Embryonic facial prominence (tissue), 1 donor: ENCODE data around the gene UNC45B.
"Not testable (repeated sequence)": the region's sequence is repeated elsewhere in the genome, so short reads cannot be mapped to it uniquely, and the experiment has no call there.

Experiments
- DNase-seq: peaks from one replicate; pipeline ENCODE4 v3.0.0-alpha.2; 2016; ENCODE audit errors: extremely low spot score

UNC45B gene

GRCh38 chr17:35141681-35142466 is 5.7 kb upstream of the UNC45B start, which contains the start of gene NLE1:
Gene NLE1 (minus strand): TSS chr17:35142303. CDS start chr17:35142275, 28 bp downstream.
- peak; percentile 55 for DNase-seq

DNA sequence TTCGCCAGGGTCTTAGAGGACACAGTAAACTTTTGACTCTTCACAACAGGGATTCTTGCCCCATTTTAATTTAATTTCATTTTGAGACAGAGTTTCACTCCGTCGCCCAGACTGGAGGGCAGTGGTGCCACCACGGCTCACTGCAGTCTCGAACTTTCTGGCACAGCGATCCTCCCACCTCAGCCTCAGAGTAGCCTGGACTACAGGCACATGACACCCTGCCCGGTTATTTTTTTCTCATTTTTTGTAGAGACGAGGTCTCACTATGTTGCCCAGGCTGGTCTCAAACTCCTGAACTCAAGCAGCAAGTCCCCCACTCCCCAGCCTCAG is 5.2 kb upstream of the UNC45B start:
- DNase-seq, result no peak

- DNase-seq, result no peak
Measured at GRCh38 chr17:35144840-35145239, 2.8 kb upstream of the UNC45B start.

DNA sequence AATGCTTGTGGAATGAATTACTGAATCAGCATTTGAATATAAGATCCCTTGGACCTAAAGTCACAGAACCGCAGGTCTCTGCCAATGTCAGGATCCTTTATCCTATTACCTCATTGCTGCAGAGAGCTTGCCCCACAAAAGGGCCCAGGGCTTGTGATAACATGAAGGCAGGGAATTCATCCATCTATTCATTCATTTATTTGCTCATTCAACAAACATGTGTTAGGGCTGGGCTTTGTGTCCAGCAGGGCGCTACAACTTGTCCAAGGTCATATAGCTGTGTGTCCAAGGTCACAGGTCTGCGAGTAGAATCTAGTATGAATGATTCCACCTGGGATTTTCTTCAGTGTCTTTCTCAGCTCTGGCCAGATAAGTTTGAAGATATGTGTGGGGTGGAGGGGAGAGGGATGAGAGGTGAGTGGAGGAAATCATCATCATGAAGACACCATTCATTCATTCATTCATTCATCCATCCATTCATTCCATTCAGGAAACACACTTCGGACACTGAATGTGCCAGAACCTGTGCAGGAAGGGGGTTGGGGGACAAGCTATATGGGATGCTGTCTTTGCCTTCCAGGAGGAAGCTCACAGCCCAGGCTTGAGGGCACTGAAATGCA is 1.3 kb upstream of the UNC45B start:
- DNase-seq, result no peak

GRCh38 chr17:35148144-35148543 is 527 bp downstream of the UNC45B start:
- no peak for DNase-seq

GRCh38 chr17:35149941-35150340 is 2.3 kb downstream of the UNC45B start:
- no peak for DNase-seq

- DNase-seq, result not testable (repeated sequence)
Measured at GRCh38 chr17:35151080-35151479, 3.5 kb downstream of the UNC45B start.

DNA sequence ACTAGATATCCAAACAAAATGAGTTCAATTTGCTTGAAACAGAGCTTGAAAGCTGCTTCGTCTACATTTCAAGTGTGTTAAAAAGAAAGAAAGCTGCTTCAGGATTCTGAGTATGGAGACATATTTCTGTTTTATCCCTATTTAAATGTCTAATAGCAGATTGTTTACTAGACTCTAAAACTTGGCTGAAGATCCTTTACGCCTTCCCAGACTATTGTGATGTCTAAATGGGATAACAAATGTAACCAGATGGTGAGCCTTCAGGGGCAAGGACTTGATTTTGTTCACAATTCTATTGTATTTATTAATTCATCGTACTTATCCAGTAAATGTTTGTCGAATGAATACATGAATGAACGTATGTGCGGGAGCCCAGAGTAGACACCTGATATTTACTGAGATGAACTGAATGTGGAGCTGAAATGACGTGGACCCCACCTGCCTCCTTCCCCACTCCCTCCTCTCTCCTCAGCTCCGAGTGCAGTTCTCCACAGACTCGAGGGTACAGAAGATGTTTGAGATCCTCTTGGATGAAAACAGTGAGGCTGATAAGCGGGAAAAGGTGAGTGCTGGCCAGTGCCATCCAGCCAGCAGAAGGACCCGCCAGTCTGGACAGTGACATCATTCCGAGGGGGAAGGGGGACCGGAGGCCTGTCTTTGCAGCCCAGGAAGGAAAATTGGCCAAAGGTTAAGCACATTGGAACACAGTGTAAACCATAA is 5.0 kb downstream of the UNC45B start:
- DNase-seq, result no peak

GRCh38 chr17:35154196-35155165 is 6.9 kb downstream of the UNC45B start:
- DNase-seq, result no peak

DNA sequence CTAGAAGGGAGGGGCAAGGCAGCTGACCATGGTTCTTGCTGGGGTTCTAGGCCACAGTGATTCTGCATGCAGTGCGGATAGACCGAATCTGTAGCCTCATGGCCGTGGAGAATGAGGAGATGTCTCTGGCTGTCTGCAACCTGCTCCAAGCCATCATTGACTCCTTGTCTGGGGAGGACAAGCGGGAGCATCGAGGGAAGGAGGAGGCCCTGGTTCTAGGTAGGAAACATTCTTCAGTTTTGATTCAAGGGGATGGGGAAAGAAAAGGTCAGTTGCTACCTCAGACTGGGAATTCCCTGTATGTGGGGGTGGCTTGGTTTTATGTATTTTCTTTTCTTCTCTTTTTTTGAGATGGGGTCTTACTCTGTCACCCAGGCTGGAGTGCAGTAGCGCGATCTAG is 7.6 kb downstream of the UNC45B start:
- no peak for DNase-seq

DNA sequence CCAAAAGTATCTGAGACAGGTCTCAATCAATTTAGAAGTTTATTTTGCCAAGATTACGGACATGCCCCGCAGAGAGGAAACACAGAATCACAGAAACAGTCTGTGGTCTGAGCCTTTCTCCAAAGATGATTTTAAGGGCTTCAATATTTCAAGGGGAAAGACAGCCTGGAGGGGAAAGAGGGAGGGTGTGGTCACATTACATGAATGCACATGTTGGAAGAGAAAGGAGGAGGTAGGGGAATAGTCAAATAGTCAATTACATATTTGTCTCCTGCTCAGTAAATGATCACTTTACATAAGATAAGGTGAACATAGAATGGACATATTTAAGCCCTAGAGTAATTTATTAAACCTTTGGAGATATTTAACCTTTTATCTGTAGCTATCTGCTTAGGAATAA is 12.3 kb downstream of the UNC45B start:
- no peak for DNase-seq

DNA sequence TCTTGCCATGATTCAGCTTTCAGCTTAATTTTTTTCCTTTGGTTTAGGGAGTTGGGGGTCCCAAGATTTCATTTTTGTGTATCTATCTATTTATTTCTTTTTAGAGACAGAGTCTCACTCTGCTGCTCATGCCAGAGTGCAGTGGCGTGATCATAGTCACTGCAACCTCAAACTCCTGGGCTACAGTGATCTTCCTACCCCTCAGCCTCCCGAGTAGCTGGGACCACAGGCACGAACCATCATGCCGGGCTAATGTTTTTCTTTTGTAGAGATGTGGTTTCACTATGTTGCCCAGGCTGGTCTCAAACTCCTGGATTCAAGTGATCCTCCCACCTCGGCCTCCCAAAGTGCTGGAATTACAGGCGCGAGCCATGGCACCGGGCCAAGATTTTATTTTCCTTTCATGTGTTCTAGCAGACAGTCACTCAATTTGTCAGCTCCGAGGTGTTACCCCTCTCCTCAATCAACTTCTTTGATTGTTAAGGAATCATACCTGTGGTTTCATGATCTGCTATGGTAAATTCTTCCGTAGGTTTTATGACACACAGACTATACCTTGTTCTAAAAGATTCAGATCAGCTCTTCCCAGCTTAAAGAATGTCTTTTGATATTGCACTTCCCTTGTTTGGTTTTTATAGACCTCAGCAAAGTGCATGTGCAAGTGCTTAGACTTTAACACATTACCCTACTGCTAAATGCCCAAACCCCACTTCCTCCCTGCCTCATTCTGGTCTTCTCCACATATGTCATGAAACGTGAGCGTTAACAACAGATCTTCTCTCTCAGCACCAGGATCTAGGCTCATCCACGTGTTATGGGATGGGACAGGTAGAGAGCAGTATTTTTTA is 13.0 kb downstream of the UNC45B start:
- no peak for DNase-seq

DNA sequence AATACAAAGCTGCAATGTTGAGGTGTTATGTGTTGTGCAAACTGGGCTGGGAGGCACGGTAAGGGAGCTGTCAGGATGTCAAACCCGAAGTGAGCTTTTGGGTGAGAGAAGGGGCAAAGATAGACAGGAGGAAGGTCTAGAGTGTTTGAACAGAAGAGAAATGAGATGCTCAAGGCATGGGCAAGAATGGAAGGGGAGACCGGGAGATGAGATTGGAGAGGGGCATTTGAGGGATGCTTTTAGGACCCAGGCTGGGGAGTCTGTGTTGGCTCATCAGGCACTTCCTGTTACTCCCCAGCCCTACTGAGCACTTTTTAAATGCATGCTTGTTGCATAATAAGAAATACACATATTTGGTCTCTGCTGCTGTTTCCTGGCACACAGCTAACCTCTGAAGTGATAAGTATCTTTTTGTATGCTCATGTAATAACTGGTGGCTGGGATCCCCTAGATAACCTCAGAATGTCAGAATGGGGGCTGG is 13.7 kb downstream of the UNC45B start:
- DNase-seq, result no peak

- DNase-seq, result no peak
Measured at GRCh38 chr17:35162755-35163154, 15.1 kb downstream of the UNC45B start.

- DNase-seq, result no peak
Measured at GRCh38 chr17:35163886-35164285, 16.3 kb downstream of the UNC45B start.

DNA sequence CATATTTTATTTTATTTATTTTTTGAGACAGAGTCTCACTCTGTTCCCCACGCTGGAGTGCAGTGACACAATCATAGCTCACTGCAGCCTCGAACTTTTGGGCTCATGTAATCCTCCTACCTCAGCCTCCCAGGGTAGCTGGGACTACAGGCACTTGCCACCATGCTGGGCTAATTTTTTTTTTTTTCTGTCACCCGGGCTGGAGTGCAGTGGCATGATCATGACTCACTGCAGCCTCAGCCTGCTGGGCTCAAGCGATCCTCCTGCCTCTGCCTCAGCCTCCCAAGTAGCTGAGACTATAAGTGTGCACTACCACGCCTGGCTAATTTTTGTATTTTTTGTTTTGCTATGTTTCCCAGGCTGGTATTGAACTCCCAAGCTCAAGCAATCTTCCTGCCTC is 17.1 kb downstream of the UNC45B start:
- DNase-seq, result no peak

GRCh38 chr17:35166526-35166925 is 18.9 kb downstream of the UNC45B start:
- DNase-seq, result no peak

DNA sequence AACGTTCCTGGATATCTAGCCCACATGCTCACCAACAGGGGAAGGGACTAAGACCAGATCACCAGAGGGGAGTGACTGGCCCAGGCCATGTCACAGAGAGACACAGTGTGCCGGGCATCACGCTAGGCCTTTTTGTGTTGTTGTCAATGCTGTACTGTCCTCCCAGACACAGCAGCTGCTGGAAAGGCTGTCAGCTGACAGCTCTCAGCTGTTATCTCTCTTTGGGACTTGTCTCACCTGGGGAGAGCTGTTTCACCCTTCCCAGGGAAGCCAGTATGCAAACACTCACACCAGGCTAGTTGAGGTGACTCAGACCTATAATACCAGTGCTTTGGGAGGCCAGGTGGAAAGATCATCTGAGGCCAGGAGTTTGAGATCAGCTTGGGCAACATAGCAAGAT is 19.4 kb downstream of the UNC45B start:
- DNase-seq, result no peak

- no peak for DNase-seq
Measured at GRCh38 chr17:35167666-35168065, 20.0 kb downstream of the UNC45B start.

GRCh38 chr17:35169835-35170363 is 22.3 kb downstream of the UNC45B start:
- no peak for DNase-seq
